Raji (cell line): Measurements from ENCODE around the gene CEMIP.

Source experiments
- POLR2A ChIP-seq: IDR thresholded peaks from 2 replicates; pipeline ENCODE4 v1.6.1; 2011; ENCODE audit warnings: low read depth, low read length, control low read depth; ENCODE audit not compliant: insufficient read depth

CEMIP gene

GRCh38 chr15:80796407-80796806 lies 17.2 kb downstream of the CEMIP start:
- no peak for TF ChIP-seq POLR2A

GRCh38 chr15:80798911-80799310 lies 19.7 kb downstream of the CEMIP start:
- TF ChIP-seq POLR2A = no peak

GRCh38 chr15:80800067-80800466 lies 20.9 kb downstream of the CEMIP start:
- TF ChIP-seq POLR2A = no peak

GRCh38 chr15:80801891-80802680 lies 22.9 kb downstream of the CEMIP start:
- no peak for TF ChIP-seq POLR2A

GRCh38 chr15:80803580-80804525 lies 24.7 kb downstream of the CEMIP start:
- TF ChIP-seq POLR2A = no peak

- no peak for TF ChIP-seq POLR2A
Observed at GRCh38 chr15:80804970-80805495, 25.9 kb downstream of the CEMIP start.

GRCh38 chr15:80811781-80812315 lies 32.7 kb downstream of the CEMIP start:
- no peak for TF ChIP-seq POLR2A

- TF ChIP-seq POLR2A = no peak
Observed at GRCh38 chr15:80815106-80815505, 35.9 kb downstream of the CEMIP start.

GRCh38 chr15:80816049-80816653 lies 37.0 kb downstream of the CEMIP start:
- no peak for TF ChIP-seq POLR2A

- no peak for TF ChIP-seq POLR2A
Observed at GRCh38 chr15:80816936-80817335, 37.8 kb downstream of the CEMIP start.

- TF ChIP-seq POLR2A = no peak
Observed at GRCh38 chr15:80817901-80818300, 38.7 kb downstream of the CEMIP start.

- no peak for TF ChIP-seq POLR2A
Observed at GRCh38 chr15:80819001-80819400, 39.8 kb downstream of the CEMIP start.

- TF ChIP-seq POLR2A = no peak
Observed at GRCh38 chr15:80820092-80820491, 40.9 kb downstream of the CEMIP start.

- no peak for TF ChIP-seq POLR2A
Observed at GRCh38 chr15:80822256-80822655, 43.1 kb downstream of the CEMIP start.

GRCh38 chr15:80822676-80823075 lies 43.5 kb downstream of the CEMIP start:
- TF ChIP-seq POLR2A = no peak
